ENCODE results near the gene ENPEP. TPM values are rescaled to one million over a fixed set of nuclear protein-coding genes. Genes with fewer than 3 reads are reported as not detected.
"Not testable (repeated sequence)": the region's sequence is repeated elsewhere in the genome, so short reads cannot be mapped to it uniquely, and the experiment has no call there.

Gene ENPEP
- total RNA-seq, 8 experiments from 2014 or later = 0.24 to 3.7 (median 2.3) TPM

DNA sequence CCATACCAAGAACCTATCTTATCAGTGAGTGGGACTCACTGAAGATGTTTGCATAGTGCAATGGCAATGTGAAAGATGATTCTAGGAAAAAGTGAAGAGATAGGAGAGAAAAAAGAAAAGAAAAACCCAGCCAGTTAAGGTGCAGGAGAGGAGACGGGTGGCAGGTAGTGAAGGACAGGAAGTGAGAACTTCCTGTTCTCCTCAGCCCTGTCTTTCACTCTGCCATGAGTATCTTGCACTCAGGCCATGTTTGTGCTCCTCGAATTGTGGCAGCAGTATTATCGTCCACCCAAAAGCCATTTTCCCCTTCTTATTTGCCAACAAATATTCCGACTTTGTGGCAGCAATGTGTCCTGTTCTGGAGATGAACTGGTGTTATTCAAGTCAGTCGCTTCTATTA, 8.6 kb upstream of the ENPEP start:
- 38 to 97% (median 80%) methylated on average over 2 to 5 of the region's 5 CpGs; no CpG with 5 or more reads in 2 of the 10 experiments for WGBS, 10 experiments
- Histone ChIP-seq H3K27ac (no peak overlapping the region), H3K4me1 (replicated peaks in 1 of 2) (no peaks in the 10 kb centered on the region), H3K4me3 (no peak overlapping the region)
- in situ Hi-C loops (cut with MboI; ENCODE audit: low pct_unique_long_range_greater_than_20kb in 2 of 9, low sequenced_read_pairs in 9 of 9, unreplicated experiment in 9 of 9) = no loop called here
- no peak for ATAC-seq (replicated peaks in 6 of 8)

- no peak for ATAC-seq (replicated peaks in 6 of 8)
- no peak overlapping the region for H3K27ac ChIP-seq
These were observed 3.2 kb upstream of the ENPEP start for GRCh38 chr4:110472583-110473329.

GRCh38 chr4:110474481-110474880, 1.5 kb upstream of the ENPEP start:
- no peak overlapping the region for H3K4me3 ChIP-seq
- no peak for ATAC-seq (replicated peaks in 6 of 8)
- WGBS, 10 experiments = 0 to 86% (median 30%) methylated on average over 1 to 5 of the region's 5 CpGs
- in situ Hi-C loops (cut with MboI; ENCODE audit: low pct_unique_long_range_greater_than_20kb in 2 of 9, low sequenced_read_pairs in 9 of 9, unreplicated experiment in 9 of 9) = no loop called here
- H3K27ac ChIP-seq = no peak overlapping the region
- H3K4me1 ChIP-seq (replicated peaks in 1 of 2) = no peaks in the 10 kb centered on the region

More at GRCh38 chr4:110472583-110473329, 3.2 kb upstream of the ENPEP start:
- no peak overlapping the region for H3K4me3 ChIP-seq
- in situ Hi-C loops (cut with MboI; ENCODE audit: low pct_unique_long_range_greater_than_20kb in 2 of 9, low sequenced_read_pairs in 9 of 9, unreplicated experiment in 9 of 9) = no loop called here
- no peaks in the 10 kb centered on the region for H3K4me1 ChIP-seq (replicated peaks in 1 of 2)
- WGBS, 10 experiments = 29 to 80% (median 62%) methylated on average over 1 to 6 of the region's 8 CpGs

DNA sequence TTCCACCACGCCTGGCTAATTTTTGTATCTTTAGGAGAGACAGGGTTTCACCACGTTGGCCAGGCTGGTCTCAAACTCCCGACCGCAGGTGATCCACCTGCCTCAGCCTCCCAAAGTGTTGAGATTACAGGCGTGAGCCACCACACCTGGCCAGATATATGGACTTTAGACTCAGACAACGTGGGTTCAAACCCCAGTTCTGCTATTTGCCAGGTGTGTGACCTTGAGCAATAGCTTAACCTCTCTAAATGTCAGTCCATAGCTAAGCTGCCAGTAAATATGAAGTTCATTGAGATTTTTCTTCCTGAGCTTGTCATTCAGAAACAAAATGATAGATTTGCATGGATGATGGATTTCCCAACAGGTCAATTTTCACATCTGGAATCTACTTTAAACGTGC, 875 bp upstream of the ENPEP start:
- H3K27ac ChIP-seq; in situ Hi-C loops (cut with MboI; ENCODE audit: low pct_unique_long_range_greater_than_20kb in 2 of 9, low sequenced_read_pairs in 9 of 9, unreplicated experiment in 9 of 9); ATAC-seq (replicated peaks in 6 of 8); H3K4me3 ChIP-seq; H3K4me1 ChIP-seq (replicated peaks in 1 of 2): not testable (repeated sequence)
- WGBS, 10 experiments = 71 to 100% (median 89%) methylated on average over 1 to 5 of the region's 7 CpGs; no CpG with 5 or more reads in 3 of the 10 experiments

- no peak for ATAC-seq (replicated peaks in 6 of 8)
- WGBS, 10 experiments = 17 to 100% (median 85%) methylated on average over 1 of the region's 1 CpG; no CpG with 5 or more reads in 4 of the 10 experiments
- Histone ChIP-seq H3K4me1 (replicated peaks in 1 of 2) (no peaks in the 10 kb centered on the region), H3K4me3 (no peak overlapping the region), H3K27ac (no peak overlapping the region)
- in situ Hi-C loops (cut with MboI; ENCODE audit: low pct_unique_long_range_greater_than_20kb in 2 of 9, low sequenced_read_pairs in 9 of 9, unreplicated experiment in 9 of 9) = no loop called here
These were observed 1.9 kb downstream of the ENPEP start for GRCh38 chr4:110477836-110478235.

GRCh38 chr4:110480031-110480549, 4.1 kb downstream of the ENPEP start:
- Histone ChIP-seq H3K27ac (no peak overlapping the region), H3K4me1 (replicated peaks in 1 of 2) (no peaks in the 10 kb centered on the region), H3K4me3 (no peak overlapping the region)
- peak in 3 of 8 experiments; percentile 56 to 63 (median 56) for ATAC-seq (replicated peaks in 6 of 8)
- in situ Hi-C loops (cut with MboI; ENCODE audit: low pct_unique_long_range_greater_than_20kb in 2 of 9, low sequenced_read_pairs in 9 of 9, unreplicated experiment in 9 of 9) = no loop called here
- WGBS, 10 experiments = 3 to 95% (median 60%) methylated on average over 5 to 8 of the region's 8 CpGs; no CpG with 5 or more reads in 2 of the 10 experiments

GRCh38 chr4:110480746-110481271, 4.9 kb downstream of the ENPEP start:
- 23 to 100% (median 90%) methylated on average over 2 to 6 of the region's 6 CpGs; no CpG with 5 or more reads in 1 of the 10 experiments for WGBS, 10 experiments
- ATAC-seq (replicated peaks in 6 of 8) = no peak
- Histone ChIP-seq H3K27ac (no peak overlapping the region), H3K4me3 (no peak overlapping the region), H3K4me1 (replicated peaks in 1 of 2) (no peaks in the 10 kb centered on the region)
- in situ Hi-C loops (cut with MboI; ENCODE audit: low pct_unique_long_range_greater_than_20kb in 2 of 9, low sequenced_read_pairs in 9 of 9, unreplicated experiment in 9 of 9) = no loop called here

DNA sequence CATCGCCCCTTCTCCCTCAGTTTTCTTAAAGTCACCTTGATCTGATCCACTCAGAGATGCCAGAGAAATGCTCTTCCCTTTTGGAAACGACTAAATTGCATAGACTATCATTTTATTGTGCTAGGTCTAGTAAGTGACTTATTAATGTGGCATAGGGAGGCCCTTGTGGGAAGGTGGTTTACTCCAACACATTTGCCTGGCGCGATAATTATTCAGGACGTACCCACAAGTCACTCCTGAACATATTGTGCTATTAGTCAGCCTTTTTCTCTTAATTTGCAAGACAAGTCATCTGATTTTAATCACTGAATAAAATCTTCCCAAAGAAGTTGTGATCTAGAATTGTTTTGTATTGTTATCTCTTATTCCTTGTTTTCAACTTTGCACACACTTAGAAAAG, 7.6 kb downstream of the ENPEP start:
- Histone ChIP-seq H3K4me3 (no peak overlapping the region), H3K4me1 (replicated peaks in 1 of 2) (peaks cover 2 to 3% of the 10 kb centered on the region in 2 donors), H3K27ac (no peak overlapping the region)
- ATAC-seq (replicated peaks in 6 of 8) = peak in 2 of 8 experiments; percentile 63 to 67
- in situ Hi-C loops (cut with MboI; ENCODE audit: low pct_unique_long_range_greater_than_20kb in 2 of 9, low sequenced_read_pairs in 9 of 9, unreplicated experiment in 9 of 9) = no loop called here
- 0 to 100% (median 66%) methylated on average over 1 to 5 of the region's 5 CpGs; no CpG with 5 or more reads in 1 of the 10 experiments for WGBS, 10 experiments

GRCh38 chr4:110484029-110484428, 8.1 kb downstream of the ENPEP start:
- ATAC-seq (replicated peaks in 6 of 8) = peak in 2 of 8 experiments; percentile 11 to 36
- H3K27ac ChIP-seq = no peak overlapping the region
- H3K4me3 ChIP-seq = no peak overlapping the region
- peaks cover 2 to 8% of the 10 kb centered on the region in 2 donors for H3K4me1 ChIP-seq (replicated peaks in 1 of 2)
- WGBS, 10 experiments = 0 to 100% (median 86%) methylated on average over 1 to 2 of the region's 2 CpGs; no CpG with 5 or more reads in 2 of the 10 experiments
- in situ Hi-C loops (cut with MboI; ENCODE audit: low pct_unique_long_range_greater_than_20kb in 2 of 9, low sequenced_read_pairs in 9 of 9, unreplicated experiment in 9 of 9) = no loop called here

- no peak overlapping the region for H3K4me3 ChIP-seq
- in situ Hi-C loops (cut with MboI; ENCODE audit: low pct_unique_long_range_greater_than_20kb in 2 of 9, low sequenced_read_pairs in 9 of 9, unreplicated experiment in 9 of 9) = no loop called here
- H3K27ac ChIP-seq = no peak overlapping the region
- H3K4me1 ChIP-seq (replicated peaks in 1 of 2) = peaks cover 2 to 11% of the 10 kb centered on the region in 2 donors
- WGBS, 10 experiments = 80 to 100% (median 92%) methylated on average over 1 to 5 of the region's 5 CpGs; no CpG with 5 or more reads in 5 of the 10 experiments
- peak in 3 of 8 experiments; percentile 18 to 51 (median 43) for ATAC-seq (replicated peaks in 6 of 8)
These were observed 8.8 kb downstream of the ENPEP start for GRCh38 chr4:110484767-110485166.

DNA sequence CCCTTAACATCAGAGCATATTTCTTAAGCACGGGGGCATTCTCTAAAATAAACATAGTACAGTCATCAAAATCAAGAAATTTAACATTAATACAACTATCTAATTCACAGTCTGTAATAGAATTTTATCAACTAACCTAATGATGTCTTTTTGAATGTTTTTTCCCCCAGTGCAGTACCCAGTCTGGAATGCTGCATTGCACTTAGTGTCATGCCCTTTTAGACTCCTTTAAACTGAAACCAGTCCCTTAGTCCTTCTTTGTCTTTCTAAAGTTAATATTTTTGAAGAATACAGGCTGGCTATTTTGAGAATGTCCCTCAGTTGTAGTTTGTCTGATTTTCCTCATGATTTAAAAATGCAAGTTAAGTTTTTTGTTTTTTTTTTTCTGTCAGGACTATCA, 9.5 kb downstream of the ENPEP start:
- Histone ChIP-seq H3K4me3 (no peak overlapping the region), H3K4me1 (replicated peaks in 1 of 2) (peaks cover 2 to 11% of the 10 kb centered on the region in 2 donors), H3K27ac (no peak overlapping the region)
- in situ Hi-C loops (cut with MboI; ENCODE audit: low pct_unique_long_range_greater_than_20kb in 2 of 9, low sequenced_read_pairs in 9 of 9, unreplicated experiment in 9 of 9) = no loop called here
- 0 to 88% (median 40%) methylated on average over 1 of the region's 1 CpG; no CpG with 5 or more reads in 2 of the 10 experiments for WGBS, 10 experiments
- ATAC-seq (replicated peaks in 6 of 8) = no peak

DNA sequence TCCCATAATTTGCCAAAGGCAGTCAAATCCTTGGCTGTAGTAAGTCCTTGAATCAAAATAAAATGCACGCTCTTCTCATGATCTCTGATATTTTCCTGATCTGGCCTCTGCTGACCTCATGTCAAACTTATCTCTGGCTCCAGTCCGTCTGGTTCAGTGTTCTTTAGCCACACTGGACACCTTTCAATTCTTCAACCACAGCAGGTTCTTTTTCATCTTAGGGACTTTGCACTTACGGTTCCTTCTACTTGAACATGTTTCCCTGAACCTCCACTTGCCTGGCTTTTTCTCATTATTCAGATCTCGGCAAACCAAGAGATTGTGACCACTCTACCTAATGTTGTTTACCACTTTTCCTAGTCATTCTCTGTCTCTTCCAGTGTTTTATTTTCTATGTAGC, 10.3 kb downstream of the ENPEP start:
- WGBS, 10 experiments = 39 to 88% (median 67%) methylated on average over 3 to 4 of the region's 4 CpGs; no CpG with 5 or more reads in 1 of the 10 experiments
- Histone ChIP-seq H3K4me1 (replicated peaks in 1 of 2) (peaks cover 2 to 11% of the 10 kb centered on the region in 2 donors), H3K4me3 (no peak overlapping the region), H3K27ac (no peak overlapping the region)
- in situ Hi-C loops (cut with MboI; ENCODE audit: low pct_unique_long_range_greater_than_20kb in 2 of 9, low sequenced_read_pairs in 9 of 9, unreplicated experiment in 9 of 9) = no loop called here
- no peak for ATAC-seq (replicated peaks in 6 of 8)

- H3K4me3 ChIP-seq; H3K27ac ChIP-seq; ATAC-seq (replicated peaks in 6 of 8); in situ Hi-C loops (cut with MboI; ENCODE audit: low pct_unique_long_range_greater_than_20kb in 2 of 9, low sequenced_read_pairs in 9 of 9, unreplicated experiment in 9 of 9): not testable (repeated sequence)
- H3K4me1 ChIP-seq (replicated peaks in 1 of 2) = peaks cover 2 to 11% of the 10 kb centered on the region in 2 donors
- 60 to 100% (median 100%) methylated on average over 1 to 4 of the region's 4 CpGs; no CpG with 5 or more reads in 1 of the 10 experiments for WGBS, 10 experiments
These were observed 10.9 kb downstream of the ENPEP start for GRCh38 chr4:110486850-110487249.

All from motor neuron (in vitro differentiated cells).